ENCODE results near the gene PMCH. TPM values are rescaled to one million over a fixed set of nuclear protein-coding genes. Genes with fewer than 3 reads are reported as not detected.
"Not testable (repeated sequence)": the region's sequence is repeated elsewhere in the genome, so short reads cannot be mapped to it uniquely, and the experiment has no call there.

PMCH gene
- polyA plus RNA-seq, 2 of the 4 experiments (the other 2 are of a cell fraction): not detected

DNA sequence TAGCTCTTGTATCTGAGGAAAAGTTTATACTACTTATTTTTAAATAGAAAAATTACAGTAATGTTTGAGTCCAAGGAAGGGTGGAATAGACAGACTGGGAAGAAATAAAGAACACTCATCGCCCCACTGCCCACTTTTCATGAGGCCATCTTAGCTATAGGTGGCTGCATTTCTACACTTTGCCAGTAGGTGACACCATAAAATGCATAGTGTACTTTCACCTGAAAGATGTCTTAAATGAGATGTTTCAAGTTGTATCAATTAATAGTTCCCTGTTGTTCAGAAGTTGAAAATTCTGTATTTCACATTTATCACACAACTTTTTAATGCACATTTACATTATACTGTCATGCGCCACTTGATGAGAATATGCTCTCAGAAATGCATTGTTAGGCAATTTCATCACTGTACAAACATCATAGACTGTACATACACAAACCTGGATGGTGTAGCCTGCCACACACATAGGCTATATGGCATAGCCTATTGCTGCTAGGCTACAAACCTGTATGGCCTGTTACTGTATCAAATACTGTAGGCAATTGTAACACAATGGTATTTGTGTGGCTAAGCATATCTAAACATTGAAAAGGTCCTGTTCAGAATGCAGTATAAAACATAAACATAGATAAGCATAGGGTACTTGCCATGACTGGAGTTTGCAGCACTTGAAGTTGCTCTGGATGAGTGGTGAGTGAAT lies 27.6 kb downstream of the PMCH start (continued):
- TF ChIP-seq, protein P1, sequence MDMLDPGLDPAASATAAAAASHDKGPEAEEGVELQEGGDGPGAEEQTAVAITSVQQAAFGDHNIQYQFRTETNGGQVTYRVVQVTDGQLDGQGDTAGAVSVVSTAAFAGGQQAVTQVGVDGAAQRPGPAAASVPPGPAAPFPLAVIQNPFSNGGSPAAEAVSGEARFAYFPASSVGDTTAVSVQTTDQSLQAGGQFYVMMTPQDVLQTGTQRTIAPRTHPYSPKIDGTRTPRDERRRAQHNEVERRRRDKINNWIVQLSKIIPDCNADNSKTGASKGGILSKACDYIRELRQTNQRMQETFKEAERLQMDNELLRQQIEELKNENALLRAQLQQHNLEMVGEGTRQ (IDR thresholded peaks at IDR 0.05): no peak
- TF ChIP-seq JUNB (IDR thresholded peaks at IDR 0.05): no peak
- TF ChIP-seq, protein P2, sequence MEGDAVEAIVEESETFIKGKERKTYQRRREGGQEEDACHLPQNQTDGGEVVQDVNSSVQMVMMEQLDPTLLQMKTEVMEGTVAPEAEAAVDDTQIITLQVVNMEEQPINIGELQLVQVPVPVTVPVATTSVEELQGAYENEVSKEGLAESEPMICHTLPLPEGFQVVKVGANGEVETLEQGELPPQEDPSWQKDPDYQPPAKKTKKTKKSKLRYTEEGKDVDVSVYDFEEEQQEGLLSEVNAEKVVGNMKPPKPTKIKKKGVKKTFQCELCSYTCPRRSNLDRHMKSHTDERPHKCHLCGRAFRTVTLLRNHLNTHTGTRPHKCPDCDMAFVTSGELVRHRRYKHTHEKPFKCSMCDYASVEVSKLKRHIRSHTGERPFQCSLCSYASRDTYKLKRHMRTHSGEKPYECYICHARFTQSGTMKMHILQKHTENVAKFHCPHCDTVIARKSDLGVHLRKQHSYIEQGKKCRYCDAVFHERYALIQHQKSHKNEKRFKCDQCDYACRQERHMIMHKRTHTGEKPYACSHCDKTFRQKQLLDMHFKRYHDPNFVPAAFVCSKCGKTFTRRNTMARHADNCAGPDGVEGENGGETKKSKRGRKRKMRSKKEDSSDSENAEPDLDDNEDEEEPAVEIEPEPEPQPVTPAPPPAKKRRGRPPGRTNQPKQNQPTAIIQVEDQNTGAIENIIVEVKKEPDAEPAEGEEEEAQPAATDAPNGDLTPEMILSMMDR (IDR thresholded peaks at IDR 0.05): peak; percentile 71
- TF ChIP-seq, protein P3, sequence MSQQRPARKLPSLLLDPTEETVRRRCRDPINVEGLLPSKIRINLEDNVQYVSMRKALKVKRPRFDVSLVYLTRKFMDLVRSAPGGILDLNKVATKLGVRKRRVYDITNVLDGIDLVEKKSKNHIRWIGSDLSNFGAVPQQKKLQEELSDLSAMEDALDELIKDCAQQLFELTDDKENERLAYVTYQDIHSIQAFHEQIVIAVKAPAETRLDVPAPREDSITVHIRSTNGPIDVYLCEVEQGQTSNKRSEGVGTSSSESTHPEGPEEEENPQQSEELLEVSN (IDR thresholded peaks at IDR 0.05; ENCODE audit: borderline replicate concordance, low read depth): no peak

DNA sequence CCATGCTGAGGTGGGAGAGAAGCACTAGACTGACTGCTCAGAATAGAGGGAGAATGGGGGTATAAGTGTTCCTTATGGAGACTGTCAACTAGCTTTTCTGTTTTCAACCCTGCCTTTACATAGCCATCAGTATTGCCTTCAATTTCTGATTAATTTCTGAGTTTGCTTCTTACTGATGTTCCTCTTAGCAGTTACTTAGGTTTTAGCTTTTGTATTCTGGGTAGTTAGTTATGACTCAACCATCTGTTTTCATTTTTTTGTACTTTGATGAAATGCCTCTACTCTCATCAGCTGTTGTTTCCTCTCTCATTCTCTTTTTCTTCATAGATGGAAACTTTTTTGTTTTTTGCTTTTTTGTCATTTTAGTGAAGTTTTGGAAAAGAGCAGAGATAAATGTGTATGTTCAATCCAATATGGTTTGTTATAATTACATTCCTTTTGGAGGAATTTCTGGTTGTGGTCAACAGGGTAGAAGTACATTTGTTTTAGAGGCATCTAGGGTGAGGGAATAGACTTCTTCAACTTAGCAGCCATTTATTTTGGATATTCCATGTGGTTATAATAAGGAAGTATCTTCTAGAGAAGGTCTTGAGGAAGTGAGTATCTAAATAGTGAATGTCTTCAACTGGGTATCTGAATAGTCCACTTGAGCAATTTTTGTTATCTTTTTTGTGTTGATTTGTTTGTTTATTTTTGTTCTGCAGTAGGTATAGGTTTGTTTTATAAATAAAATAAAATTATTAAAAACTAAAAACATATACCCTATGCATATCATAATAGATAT lies 29.6 kb downstream of the PMCH start:
- no peak for TF ChIP-seq MYC (IDR thresholded peaks at IDR 0.05; ENCODE audit: borderline replicate concordance, low read length)
- TF ChIP-seq, protein P4, sequence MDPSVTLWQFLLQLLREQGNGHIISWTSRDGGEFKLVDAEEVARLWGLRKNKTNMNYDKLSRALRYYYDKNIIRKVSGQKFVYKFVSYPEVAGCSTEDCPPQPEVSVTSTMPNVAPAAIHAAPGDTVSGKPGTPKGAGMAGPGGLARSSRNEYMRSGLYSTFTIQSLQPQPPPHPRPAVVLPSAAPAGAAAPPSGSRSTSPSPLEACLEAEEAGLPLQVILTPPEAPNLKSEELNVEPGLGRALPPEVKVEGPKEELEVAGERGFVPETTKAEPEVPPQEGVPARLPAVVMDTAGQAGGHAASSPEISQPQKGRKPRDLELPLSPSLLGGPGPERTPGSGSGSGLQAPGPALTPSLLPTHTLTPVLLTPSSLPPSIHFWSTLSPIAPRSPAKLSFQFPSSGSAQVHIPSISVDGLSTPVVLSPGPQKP (IDR thresholded peaks at IDR 0.05; ENCODE audit: low read depth, low read length): no peak
- TF ChIP-seq POLR2A (IDR thresholded peaks at IDR 0.05; ENCODE audit: low read length): no peak
- no peak for TF ChIP-seq RFX5 (IDR thresholded peaks at IDR 0.05)
- TF ChIP-seq JUNB (IDR thresholded peaks at IDR 0.05): no peak
- no peak for TF ChIP-seq HDAC2 (IDR thresholded peaks at IDR 0.05)
- no peak for TF ChIP-seq HOXB5 (CRISPR knock-in tag; IDR thresholded peaks at IDR 0.05)
- TF ChIP-seq, protein P3 (IDR thresholded peaks at IDR 0.05; ENCODE audit: borderline replicate concordance, low read depth): no peak
- DNase-seq (ENCODE audit: low read depth in 1 of 2, low spot score in 1 of 2) (no peak), FAIRE-seq (no peak), ATAC-seq (no peak)
- Histone ChIP-seq H3K4me1 (peaks cover 11% of the 10 kb centered on the region; the same call in 2 of the 3 replicates), H3K4me2 (no peak overlapping the region), H3K27ac (no peak overlapping the region), H3K4me3 (no peak overlapping the region), H3K9me3 (no peaks in the 10 kb centered on the region)
- POLR2A ChIA-PET: no interaction called here
- CTCF ChIA-PET: interaction anchor here (2.7 kb wide), 1 partner anchor 573 kb away, joined by 17 read pairs; no protein-coding TSS in a partner anchor

DNA sequence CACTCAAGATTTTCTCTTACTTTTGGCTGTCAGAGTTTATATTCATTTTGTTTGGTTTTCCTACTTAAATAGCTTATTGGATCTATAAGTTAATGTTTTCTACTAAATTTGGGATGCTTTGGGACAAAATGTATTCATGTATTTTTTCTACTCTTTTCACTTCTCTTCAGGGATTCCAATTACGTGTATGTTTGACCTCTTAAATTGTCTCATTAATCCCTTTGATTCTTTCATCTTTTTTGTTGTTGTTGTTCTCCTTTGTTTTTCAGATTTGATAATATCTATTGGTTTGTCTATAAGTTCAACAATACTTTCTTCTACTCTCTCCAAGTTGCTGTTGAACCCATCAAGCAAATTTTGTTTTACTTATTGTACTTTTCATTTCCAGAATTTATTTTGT lies 34.2 kb downstream of the PMCH start:
- DNase-seq (ENCODE audit: low read depth in 1 of 2, low spot score in 1 of 2): no peak
- POLR2A ChIA-PET: no interaction called here
- Histone ChIP-seq H3K4me1 (no peaks in the 10 kb centered on the region), H3K9me3 (no peaks in the 10 kb centered on the region), H3K27ac (no peak overlapping the region), H3K4me3 (no peak overlapping the region), H3K4me2 (no peak overlapping the region)
- CTCF ChIA-PET: no interaction called here
- no peak for TF ChIP-seq FOSB (CRISPR knock-in tag; IDR thresholded peaks at IDR 0.05)
- TF ChIP-seq, protein P5, sequence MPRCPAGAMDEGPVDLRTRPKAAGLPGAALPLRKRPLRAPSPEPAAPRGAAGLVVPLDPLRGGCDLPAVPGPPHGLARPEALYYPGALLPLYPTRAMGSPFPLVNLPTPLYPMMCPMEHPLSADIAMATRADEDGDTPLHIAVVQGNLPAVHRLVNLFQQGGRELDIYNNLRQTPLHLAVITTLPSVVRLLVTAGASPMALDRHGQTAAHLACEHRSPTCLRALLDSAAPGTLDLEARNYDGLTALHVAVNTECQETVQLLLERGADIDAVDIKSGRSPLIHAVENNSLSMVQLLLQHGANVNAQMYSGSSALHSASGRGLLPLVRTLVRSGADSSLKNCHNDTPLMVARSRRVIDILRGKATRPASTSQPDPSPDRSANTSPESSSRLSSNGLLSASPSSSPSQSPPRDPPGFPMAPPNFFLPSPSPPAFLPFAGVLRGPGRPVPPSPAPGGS (IDR thresholded peaks at IDR 0.05): no peak
- TF ChIP-seq RNF2 (IDR thresholded peaks at IDR 0.05; ENCODE audit: borderline replicate concordance, low read depth): no peak
- no peak for TF ChIP-seq ZSCAN20 (CRISPR knock-in tag; IDR thresholded peaks at IDR 0.05)
- no peak for TF ChIP-seq RFX5 (IDR thresholded peaks at IDR 0.05)
- TF ChIP-seq SMC3 (IDR thresholded peaks at IDR 0.05): no peak
- ATAC-seq: no peak
- 91% methylated on average over 1 of the region's 1 CpG for WGBS (ENCODE audit: missing lambda C conversion rate)
- FAIRE-seq: no peak

DNA sequence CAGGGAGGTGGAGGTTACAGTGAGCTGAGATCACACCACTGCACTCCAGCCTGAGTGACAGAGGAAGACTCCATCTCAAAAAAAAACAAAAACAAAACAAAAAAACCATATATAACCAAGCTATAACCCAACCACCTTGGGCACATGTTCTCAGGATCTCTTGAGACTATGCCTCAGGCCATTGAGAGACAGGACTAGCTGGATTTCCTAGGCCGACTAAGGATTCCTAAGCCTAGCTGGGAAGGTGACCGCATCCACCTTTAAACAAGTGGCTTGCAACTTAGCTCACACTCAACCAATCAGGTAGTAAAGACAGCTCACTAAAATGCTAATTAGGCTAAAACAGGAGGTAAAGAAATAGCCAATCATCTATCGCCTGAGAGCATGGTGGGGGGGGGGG lies 42.4 kb downstream of the PMCH start:
- not testable (repeated sequence) for ATAC-seq

DNA sequence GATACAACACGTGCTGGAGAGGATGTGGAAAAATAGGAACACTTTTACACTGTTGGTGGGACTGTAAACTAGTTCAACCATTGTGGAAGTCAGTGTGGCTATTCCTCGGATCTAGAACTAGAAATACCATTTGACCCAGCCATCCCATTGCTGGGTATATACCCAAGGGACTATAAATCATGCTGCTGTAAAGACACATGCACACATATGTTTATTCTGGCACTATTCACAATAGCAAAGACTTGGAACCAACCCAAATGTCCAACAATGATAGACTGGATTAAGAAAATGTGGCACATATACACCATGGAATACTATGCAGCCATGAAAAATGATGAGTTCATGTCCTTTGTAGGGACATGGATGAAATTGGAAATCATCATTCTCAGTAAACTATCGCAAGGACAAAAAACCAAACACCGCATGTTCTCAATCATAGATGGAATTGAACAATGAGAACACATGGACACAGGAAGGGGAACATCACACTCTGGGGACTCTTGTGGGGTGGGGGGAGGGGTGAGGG lies 50.5 kb downstream of the PMCH start:
- ATAC-seq; FAIRE-seq; DNase-seq (ENCODE audit: low read depth in 1 of 2, low spot score in 1 of 2); H3K4me3 ChIP-seq; H3K4me2 ChIP-seq; H3K27ac ChIP-seq; POLR2A ChIA-PET; H3K4me1 ChIP-seq; CTCF ChIA-PET; H3K9me3 ChIP-seq: not testable (repeated sequence)
- 95% methylated on average over 4 of the region's 4 CpGs for WGBS (ENCODE audit: missing lambda C conversion rate)

More for the DNA sequence above, 42.4 kb downstream of the PMCH start:
- CTCF ChIA-PET: interaction anchor here (1.2 kb wide), 1 partner anchor 15 kb away, joined by 5 read pairs; no protein-coding TSS in a partner anchor
- DNase-seq (ENCODE audit: low read depth in 1 of 2, low spot score in 1 of 2); H3K27ac ChIP-seq; H3K4me2 ChIP-seq; H3K9me3 ChIP-seq; H3K4me1 ChIP-seq; H3K4me3 ChIP-seq; FAIRE-seq; POLR2A ChIA-PET: not testable (repeated sequence)
- 91% methylated on average over 3 of the region's 3 CpGs for WGBS (ENCODE audit: missing lambda C conversion rate)

Measured in A549 (cell line).